ENCODE results near the gene KCNJ6. TPM values are rescaled to one million over a fixed set of nuclear protein-coding genes. Genes with fewer than 3 reads are reported as not detected.

Gene KCNJ6
- total RNA-seq, 2 donors from 2014 or later, result not detected

DNA sequence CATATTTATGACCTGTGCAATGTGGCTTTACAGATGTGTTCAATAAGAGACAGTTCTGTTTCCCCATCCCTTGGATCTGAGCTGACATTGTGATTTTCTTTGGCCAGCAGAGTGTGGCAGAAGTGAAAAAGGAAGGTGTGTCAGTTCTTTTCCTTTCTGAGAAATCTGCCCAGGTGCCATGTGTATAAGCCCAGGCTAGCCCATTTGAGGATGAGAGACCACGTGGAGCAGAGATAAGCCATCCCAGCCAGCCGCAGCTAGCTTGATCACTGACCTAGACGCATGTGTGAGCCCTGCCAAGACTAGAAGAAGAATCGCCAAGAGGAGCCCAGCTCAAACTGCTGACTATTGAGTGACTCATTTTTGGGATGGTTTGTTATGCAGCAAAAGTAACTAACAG is 127.8 kb downstream of the KCNJ6 start:
- ATAC-seq (no peak), DNase-seq (no peak)
- H3K27me3 Mint-ChIP-seq, result peaks cover 22% of the 10 kb centered on the region
- H3K27ac Mint-ChIP-seq, result no peak overlapping the region
- no peaks in the 10 kb centered on the region for H3K36me3 Mint-ChIP-seq (ENCODE audit: low read depth)
- no peaks in the 10 kb centered on the region for H3K9me3 ChIP-seq (ENCODE audit: control insufficient read depth, low read length, poor library complexity, severe bottlenecking)
- no peaks in the 10 kb centered on the region for H3K4me1 Mint-ChIP-seq
- H3K4me3 Mint-ChIP-seq, result no peak overlapping the region

DNA sequence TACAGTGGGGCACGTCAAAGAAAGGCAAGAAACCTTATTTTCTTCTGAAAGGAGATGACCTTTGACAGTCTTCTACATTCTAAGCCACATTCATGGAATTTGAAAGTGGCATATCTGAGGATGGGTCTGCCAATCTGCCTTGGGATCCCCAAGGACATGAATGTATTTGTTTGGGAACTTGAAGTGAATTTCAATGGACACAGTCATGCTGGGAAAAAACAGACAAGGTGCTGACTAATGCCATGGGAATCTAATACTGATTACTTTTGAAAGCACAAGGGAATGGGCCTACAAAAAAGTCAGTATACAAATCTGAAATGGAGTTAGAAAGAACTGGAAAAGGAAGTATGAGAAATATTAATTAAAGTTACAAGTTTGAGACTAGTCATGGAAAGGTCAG is 128.8 kb downstream of the KCNJ6 start:
- Mint-ChIP-seq H3K27me3 (peaks cover 26% of the 10 kb centered on the region), H3K27ac (no peak overlapping the region), H3K4me1 (no peaks in the 10 kb centered on the region), H3K36me3 (ENCODE audit: low read depth) (no peaks in the 10 kb centered on the region), H3K4me3 (no peak overlapping the region)
- no peaks in the 10 kb centered on the region for H3K9me3 ChIP-seq (ENCODE audit: control insufficient read depth, low read length, poor library complexity, severe bottlenecking)
- ATAC-seq, result no peak
- no peak for DNase-seq

DNA sequence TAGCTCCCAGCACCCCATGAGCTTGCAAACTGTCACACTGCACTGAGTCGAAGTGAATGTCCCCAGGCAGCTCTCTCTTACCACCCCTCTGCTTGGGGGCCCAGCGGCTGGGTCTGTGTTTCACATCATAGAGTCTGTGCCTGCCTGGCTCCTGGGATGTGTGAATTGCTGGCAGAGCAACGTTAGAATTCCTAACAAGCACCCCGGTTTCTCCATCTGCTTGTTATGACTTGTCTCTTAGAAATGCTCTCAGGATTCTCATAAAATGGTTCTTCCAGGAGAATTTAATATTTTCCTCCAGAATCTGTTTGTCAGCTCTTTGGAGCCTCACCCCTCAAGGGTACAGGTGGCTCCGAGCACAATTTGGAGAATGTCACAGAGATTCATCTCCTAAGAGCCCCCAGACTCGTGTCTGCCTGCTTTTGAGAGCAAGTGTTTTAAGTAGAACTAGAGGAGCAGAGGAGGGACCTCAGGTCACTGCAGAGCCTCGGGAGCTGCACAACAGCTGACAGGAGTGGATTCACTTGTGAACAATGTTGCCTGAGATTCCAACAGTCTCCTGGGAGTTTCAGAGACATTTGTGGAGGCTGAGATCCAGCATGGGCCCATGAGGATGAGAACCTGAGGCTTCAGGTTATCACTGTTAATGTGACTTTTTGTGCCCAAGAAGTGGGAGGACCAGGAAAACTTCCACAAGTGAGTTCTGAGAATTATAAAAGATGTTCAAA is 131.5 kb downstream of the KCNJ6 start:
- no peak overlapping the region for H3K4me3 Mint-ChIP-seq
- peaks cover 11% of the 10 kb centered on the region for H3K27me3 Mint-ChIP-seq
- no peaks in the 10 kb centered on the region for H3K4me1 Mint-ChIP-seq
- no peaks in the 10 kb centered on the region for H3K36me3 Mint-ChIP-seq (ENCODE audit: low read depth)
- no peak for DNase-seq
- no peak for ATAC-seq
- no peak overlapping the region for H3K27ac Mint-ChIP-seq
- no peaks in the 10 kb centered on the region for H3K9me3 ChIP-seq (ENCODE audit: control insufficient read depth, low read length, poor library complexity, severe bottlenecking)

DNA sequence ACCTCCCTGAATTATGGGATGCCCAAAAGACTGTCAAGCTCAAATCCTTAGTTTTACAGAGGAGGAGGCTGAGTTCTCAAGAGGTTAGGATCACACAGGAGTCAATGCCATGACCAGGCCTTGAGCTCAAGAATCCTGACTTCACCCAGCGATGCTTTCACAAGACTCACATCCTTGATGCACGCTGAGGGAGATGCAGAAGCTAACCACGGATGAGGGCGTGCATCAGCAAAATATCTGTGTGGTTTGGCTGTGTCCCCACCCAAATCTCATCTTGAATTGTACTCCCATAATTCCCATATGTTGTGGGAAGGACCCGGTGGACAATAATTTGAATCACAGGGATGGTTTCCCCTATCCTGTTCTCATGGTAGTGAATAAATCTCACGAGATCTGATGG is 133.2 kb downstream of the KCNJ6 start:
- no peaks in the 10 kb centered on the region for H3K9me3 ChIP-seq (ENCODE audit: control insufficient read depth, low read length, poor library complexity, severe bottlenecking)
- Mint-ChIP-seq H3K27me3 (peaks cover 18% of the 10 kb centered on the region), H3K27ac (no peak overlapping the region), H3K4me1 (no peaks in the 10 kb centered on the region), H3K4me3 (no peak overlapping the region), H3K36me3 (ENCODE audit: low read depth) (no peaks in the 10 kb centered on the region)
- DNase-seq (no peak), ATAC-seq (no peak)

DNA sequence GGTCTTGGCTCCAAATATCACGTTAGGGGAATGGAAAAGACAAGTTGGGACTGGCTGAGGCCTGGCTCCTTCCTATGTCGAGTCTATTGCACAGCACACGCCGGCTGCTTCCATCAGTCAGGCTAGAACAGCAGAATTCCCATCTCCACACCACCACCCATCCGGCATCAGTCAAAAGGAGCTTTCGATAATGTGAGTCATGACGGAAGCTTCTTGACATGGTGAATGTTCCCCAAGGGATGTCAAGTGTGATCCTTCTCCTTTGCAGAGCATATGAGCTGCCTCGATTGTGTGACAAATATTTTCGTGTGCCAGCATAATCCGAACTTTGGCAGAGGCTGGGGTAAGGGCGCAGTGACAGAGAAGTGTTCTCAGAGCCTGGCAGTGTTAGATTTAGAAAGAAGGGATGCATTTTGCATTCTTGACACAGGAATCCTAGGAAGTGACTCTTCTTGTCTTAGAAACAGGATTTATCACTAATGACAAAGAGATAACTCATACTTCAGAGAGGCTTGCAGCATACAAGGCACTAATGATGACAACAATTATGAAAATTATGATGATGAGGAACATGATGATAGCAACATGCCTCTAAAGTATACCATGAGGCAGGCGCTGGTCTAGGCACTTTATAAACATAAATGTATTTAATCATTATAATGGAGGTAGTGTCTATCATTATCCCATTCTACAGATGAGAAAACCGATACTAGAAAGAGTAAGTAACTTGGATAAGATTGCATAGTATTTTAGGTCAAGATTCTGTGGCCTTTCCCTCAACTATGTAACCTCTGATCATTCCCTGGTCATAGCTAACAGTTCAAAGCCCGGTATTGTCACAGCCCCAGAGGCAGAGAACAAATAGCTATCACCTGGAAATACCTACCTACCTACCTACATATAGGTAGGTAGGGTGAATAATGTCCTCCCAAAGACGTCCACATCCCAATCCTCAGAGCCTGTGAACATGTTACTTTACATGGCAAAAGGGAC is 135.0 kb downstream of the KCNJ6 start:
- Mint-ChIP-seq H3K27me3 (peaks cover 18% of the 10 kb centered on the region), H3K36me3 (ENCODE audit: low read depth) (no peaks in the 10 kb centered on the region), H3K4me1 (no peaks in the 10 kb centered on the region), H3K27ac (no peak overlapping the region), H3K4me3 (no peak overlapping the region)
- ATAC-seq, result no peak
- no peaks in the 10 kb centered on the region for H3K9me3 ChIP-seq (ENCODE audit: control insufficient read depth, low read length, poor library complexity, severe bottlenecking)
- no peak for DNase-seq

DNA sequence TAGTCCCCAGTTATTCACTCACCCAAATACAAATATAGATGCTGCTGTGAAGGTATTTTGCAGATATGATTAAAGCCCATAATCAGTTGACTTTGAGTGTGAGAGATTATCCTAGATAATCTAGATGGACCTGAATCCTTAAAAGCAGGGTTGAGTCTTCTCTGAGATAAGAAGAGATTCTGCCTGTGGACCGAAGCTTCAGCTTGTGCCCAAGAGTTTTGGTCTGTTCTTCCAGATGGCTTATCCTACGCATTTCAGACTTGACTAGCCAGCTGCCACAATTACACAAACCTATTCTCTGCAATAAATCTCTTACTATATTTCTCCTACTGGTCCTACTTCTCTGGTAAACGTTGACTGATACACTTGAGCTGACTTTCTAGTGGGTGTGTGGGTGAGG is 145.1 kb downstream of the KCNJ6 start:
- no peaks in the 10 kb centered on the region for H3K36me3 Mint-ChIP-seq (ENCODE audit: low read depth)
- H3K4me3 Mint-ChIP-seq, result no peak overlapping the region
- peaks cover 42% of the 10 kb centered on the region for H3K27me3 Mint-ChIP-seq
- H3K27ac Mint-ChIP-seq, result no peak overlapping the region
- ATAC-seq (no peak), DNase-seq (no peak)
- no peaks in the 10 kb centered on the region for H3K9me3 ChIP-seq (ENCODE audit: control insufficient read depth, low read length, poor library complexity, severe bottlenecking)
- H3K4me1 Mint-ChIP-seq, result no peaks in the 10 kb centered on the region

DNA sequence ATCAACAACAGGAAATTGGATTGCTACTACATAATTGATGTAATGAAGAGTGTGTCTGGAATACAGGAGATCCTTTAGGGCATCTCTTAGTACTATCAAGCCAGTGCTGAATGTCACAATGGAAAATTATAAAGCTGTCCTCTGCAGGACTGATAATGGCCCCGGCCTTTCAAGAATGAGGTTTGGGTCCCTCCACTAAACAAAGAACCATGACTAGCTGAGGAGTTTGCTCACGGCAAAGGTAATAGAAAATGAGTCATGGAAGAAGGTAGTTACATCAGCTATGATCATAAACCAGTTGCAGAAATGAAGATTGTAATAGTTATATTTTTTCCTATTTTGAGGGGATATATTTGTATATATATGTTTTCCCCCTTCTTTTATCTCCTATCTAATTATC is 145.8 kb downstream of the KCNJ6 start:
- Mint-ChIP-seq H3K36me3 (ENCODE audit: low read depth) (no peaks in the 10 kb centered on the region), H3K4me1 (no peaks in the 10 kb centered on the region), H3K27ac (no peak overlapping the region), H3K4me3 (no peak overlapping the region), H3K27me3 (peaks cover 42% of the 10 kb centered on the region)
- no peak for ATAC-seq
- DNase-seq, result no peak
- no peaks in the 10 kb centered on the region for H3K9me3 ChIP-seq (ENCODE audit: control insufficient read depth, low read length, poor library complexity, severe bottlenecking)

DNA sequence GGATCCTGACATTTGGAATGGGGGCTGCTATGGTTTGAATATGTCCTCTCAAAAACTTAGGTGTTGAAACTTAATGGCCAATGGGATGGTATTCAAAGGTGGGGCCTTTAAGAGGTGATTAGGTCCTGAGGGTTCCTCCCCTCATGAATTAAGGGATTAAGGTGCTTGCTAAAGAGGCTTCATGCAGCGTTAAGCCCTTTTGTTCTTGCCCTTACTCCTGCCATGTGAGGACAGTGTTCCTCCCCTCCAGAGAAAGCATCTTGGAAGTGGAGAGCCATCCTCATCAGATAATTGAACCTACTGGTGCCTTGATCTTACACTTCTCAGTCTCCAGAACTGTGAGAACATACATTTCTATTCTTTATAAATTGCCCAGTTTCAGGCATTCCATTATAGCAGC is 146.6 kb downstream of the KCNJ6 start:
- ATAC-seq, result no peak
- Mint-ChIP-seq H3K27me3 (peaks cover 42% of the 10 kb centered on the region), H3K4me3 (no peak overlapping the region), H3K4me1 (no peaks in the 10 kb centered on the region), H3K36me3 (ENCODE audit: low read depth) (no peaks in the 10 kb centered on the region), H3K27ac (no peak overlapping the region)
- no peaks in the 10 kb centered on the region for H3K9me3 ChIP-seq (ENCODE audit: control insufficient read depth, low read length, poor library complexity, severe bottlenecking)
- no peak for DNase-seq

DNA sequence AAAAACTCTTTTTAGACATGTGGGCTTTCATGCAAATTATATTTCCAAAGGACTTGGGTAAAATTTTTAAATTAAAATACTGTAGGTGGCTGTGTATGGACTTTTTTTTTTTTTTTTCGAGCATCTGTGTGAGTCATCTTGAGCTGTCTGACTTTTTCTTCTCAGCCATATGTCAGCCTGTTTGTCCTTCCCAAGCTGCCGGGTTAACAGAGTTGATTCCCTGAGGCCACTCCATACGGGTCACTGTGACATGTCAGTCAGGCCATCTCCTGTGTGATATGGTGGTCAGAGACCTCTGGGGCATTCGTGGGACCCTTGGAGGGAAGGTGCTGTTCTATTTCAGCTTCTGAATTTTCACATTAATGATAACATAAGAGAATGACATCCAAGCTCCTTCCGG is 148.3 kb downstream of the KCNJ6 start:
- Mint-ChIP-seq H3K27ac (no peak overlapping the region), H3K4me3 (no peak overlapping the region), H3K36me3 (ENCODE audit: low read depth) (no peaks in the 10 kb centered on the region), H3K27me3 (peaks cover 35% of the 10 kb centered on the region), H3K4me1 (no peaks in the 10 kb centered on the region)
- no peak for DNase-seq
- H3K9me3 ChIP-seq (ENCODE audit: control insufficient read depth, low read length, poor library complexity, severe bottlenecking), result no peaks in the 10 kb centered on the region
- no peak for ATAC-seq

DNA sequence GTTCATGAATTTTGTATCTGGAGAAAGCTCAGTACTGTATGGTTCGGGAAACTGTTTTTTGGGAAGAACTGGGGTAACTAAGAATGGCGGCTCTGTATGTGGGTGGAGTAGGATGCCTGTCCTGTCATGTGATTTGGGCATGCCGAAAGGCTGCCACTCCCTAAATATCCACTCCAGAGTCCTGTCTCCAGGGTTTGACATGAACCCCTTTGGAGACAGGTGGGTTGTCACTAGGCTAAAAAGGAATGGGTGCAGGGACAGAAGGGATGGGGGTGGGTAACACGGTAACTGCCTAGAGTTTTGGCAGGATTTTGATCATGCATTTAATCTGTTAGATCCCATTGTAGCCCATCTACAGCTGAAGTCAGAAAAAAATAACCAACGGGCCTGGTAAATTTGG is 150.1 kb downstream of the KCNJ6 start:
- no peaks in the 10 kb centered on the region for H3K9me3 ChIP-seq (ENCODE audit: control insufficient read depth, low read length, poor library complexity, severe bottlenecking)
- ATAC-seq, result no peak
- H3K27ac Mint-ChIP-seq, result no peak overlapping the region
- no peaks in the 10 kb centered on the region for H3K4me1 Mint-ChIP-seq
- no peak for DNase-seq
- H3K36me3 Mint-ChIP-seq (ENCODE audit: low read depth), result no peaks in the 10 kb centered on the region
- no peak overlapping the region for H3K4me3 Mint-ChIP-seq
- peaks cover 26% of the 10 kb centered on the region for H3K27me3 Mint-ChIP-seq

DNA sequence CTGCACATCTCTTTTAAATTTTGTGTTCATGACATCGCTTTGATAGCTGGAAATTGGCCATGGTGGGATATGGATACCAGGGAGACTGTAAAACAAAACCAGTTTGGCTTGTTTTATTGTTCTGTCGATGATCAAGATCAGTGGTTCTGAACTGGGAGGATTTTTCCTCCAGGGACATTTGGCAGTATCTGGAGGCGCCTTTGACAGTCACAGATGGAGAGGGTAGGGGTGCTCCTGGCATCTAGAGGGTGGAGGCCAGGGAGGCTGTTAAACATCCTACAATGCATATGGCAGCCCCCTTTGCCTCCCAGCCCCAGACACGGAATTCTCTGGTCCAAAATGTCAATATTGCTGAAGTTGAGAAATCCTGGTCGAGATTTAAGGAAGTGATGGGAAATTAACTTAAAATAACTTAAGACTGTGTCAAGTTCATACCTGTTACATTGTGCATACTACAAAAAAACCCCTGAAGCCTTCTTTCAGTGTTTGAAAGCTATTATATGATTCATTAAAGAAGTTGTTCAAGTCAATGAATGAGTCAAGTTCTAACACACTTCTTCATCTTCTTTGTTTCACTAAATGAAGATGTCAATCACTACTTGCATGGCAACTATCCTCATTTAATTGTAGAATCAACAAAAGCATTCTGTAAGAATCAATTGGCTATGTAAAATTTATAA is 150.9 kb downstream of the KCNJ6 start:
- no peak overlapping the region for H3K4me3 Mint-ChIP-seq
- DNase-seq, result no peak
- H3K9me3 ChIP-seq (ENCODE audit: control insufficient read depth, low read length, poor library complexity, severe bottlenecking), result no peaks in the 10 kb centered on the region
- H3K4me1 Mint-ChIP-seq, result no peaks in the 10 kb centered on the region
- H3K36me3 Mint-ChIP-seq (ENCODE audit: low read depth), result no peaks in the 10 kb centered on the region
- peaks cover 24% of the 10 kb centered on the region for H3K27me3 Mint-ChIP-seq
- H3K27ac Mint-ChIP-seq, result no peak overlapping the region
- no peak for ATAC-seq

DNA sequence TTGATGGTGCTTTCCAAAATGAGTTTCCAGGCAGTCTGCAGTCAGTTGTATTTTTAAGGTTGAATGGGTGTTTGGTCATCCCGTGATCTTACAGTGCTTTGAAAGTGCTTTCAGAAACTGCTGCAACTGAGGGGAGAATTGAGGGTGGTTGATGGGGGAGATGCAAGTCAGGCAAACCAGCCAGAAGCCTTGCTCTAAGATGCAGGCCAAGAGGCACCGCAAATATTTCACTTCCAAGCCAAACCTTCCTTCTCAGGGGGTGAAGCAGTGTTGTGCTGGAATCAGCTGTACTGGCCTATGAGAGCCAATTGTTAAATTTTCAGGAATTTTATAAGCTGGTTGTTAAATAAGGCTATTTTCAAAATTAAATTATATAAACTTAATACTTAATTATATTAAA is 151.6 kb downstream of the KCNJ6 start:
- H3K27ac Mint-ChIP-seq, result no peak overlapping the region
- no peak overlapping the region for H3K4me3 Mint-ChIP-seq
- no peaks in the 10 kb centered on the region for H3K36me3 Mint-ChIP-seq (ENCODE audit: low read depth)
- ATAC-seq (no peak), DNase-seq (no peak)
- no peaks in the 10 kb centered on the region for H3K4me1 Mint-ChIP-seq
- H3K27me3 Mint-ChIP-seq, result peaks cover 18% of the 10 kb centered on the region
- H3K9me3 ChIP-seq (ENCODE audit: control insufficient read depth, low read length, poor library complexity, severe bottlenecking), result no peaks in the 10 kb centered on the region

DNA sequence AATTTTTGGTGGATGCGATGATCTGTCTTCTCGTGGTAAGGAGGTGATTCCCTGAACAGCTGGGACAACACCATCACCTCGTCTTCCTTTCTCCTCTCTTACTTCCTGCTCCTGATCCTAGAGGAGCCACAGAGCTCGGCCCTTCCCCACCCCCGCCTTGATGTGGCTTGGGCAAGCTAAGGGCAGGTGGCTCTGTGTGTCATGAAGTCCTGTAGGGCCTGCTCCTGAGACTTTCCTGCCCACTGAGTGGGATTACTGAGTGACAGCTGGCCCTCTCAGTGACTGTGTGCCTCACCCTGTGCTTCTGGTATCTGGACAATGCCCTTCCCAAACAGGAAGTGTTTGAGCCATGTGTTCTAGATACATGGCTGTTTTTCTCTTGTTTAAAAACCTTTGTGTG is 153.0 kb downstream of the KCNJ6 start:
- Mint-ChIP-seq H3K27ac (no peak overlapping the region), H3K36me3 (ENCODE audit: low read depth) (no peaks in the 10 kb centered on the region), H3K27me3 (peaks cover 8% of the 10 kb centered on the region), H3K4me1 (no peaks in the 10 kb centered on the region), H3K4me3 (no peak overlapping the region)
- ATAC-seq (no peak), DNase-seq (no peak)
- H3K9me3 ChIP-seq (ENCODE audit: control insufficient read depth, low read length, poor library complexity, severe bottlenecking), result no peaks in the 10 kb centered on the region

All from T-helper 17 cell (primary cell).